ENCODE results near the gene FOXP1. TPM values are rescaled to one million over a fixed set of nuclear protein-coding genes. Genes with fewer than 3 reads are reported as not detected.

Gene FOXP1
- total RNA-seq, 1 donor from 2014 or later: 33.2 TPM

DNA sequence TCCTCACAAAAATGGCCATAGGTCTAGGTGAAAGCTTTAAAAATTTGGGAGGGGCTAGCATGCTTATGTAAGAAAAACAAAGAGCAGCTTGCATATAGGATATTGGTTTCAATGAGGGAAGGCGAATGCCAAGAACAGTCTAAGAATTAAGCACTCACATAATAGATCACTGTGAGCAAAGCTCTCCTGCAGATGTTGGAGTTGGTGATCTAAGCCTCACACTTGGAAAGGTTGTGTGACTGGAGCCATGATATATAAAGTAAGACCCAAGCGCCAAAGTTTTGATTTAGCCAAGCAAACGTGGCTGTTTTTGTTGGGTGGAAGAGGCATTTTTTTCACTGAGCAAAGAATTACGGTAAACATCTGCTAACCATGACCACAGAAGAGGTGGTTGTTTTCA, 237.5 kb downstream of the FOXP1 start:
- Histone ChIP-seq H3K36me3 (ENCODE audit: control insufficient read depth, insufficient read depth, low read length) (no peaks in the 10 kb centered on the region), H3K4me3 (ENCODE audit: low read depth, low read length) (no peak overlapping the region), H3K27me3 (ENCODE audit: control insufficient read depth, insufficient read depth, low read length) (no peaks in the 10 kb centered on the region)
- TF ChIP-seq, protein P1, sequence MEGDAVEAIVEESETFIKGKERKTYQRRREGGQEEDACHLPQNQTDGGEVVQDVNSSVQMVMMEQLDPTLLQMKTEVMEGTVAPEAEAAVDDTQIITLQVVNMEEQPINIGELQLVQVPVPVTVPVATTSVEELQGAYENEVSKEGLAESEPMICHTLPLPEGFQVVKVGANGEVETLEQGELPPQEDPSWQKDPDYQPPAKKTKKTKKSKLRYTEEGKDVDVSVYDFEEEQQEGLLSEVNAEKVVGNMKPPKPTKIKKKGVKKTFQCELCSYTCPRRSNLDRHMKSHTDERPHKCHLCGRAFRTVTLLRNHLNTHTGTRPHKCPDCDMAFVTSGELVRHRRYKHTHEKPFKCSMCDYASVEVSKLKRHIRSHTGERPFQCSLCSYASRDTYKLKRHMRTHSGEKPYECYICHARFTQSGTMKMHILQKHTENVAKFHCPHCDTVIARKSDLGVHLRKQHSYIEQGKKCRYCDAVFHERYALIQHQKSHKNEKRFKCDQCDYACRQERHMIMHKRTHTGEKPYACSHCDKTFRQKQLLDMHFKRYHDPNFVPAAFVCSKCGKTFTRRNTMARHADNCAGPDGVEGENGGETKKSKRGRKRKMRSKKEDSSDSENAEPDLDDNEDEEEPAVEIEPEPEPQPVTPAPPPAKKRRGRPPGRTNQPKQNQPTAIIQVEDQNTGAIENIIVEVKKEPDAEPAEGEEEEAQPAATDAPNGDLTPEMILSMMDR (IDR thresholded peaks at IDR 0.05; ENCODE audit: insufficient read depth, low read length, severe bottlenecking): no peak
- FAIRE-seq (no peak), DNase-seq (ENCODE audit: low read depth) (no peak)

- DNase-seq (ENCODE audit: low read depth) (no peak), FAIRE-seq (no peak)
- no peak overlapping the region for H3K4me3 ChIP-seq (ENCODE audit: low read depth, low read length)
- no peaks in the 10 kb centered on the region for H3K36me3 ChIP-seq (ENCODE audit: control insufficient read depth, insufficient read depth, low read length)
- TF ChIP-seq, protein P1 (IDR thresholded peaks at IDR 0.05; ENCODE audit: insufficient read depth, low read length, severe bottlenecking): no peak
- no peaks in the 10 kb centered on the region for H3K27me3 ChIP-seq (ENCODE audit: control insufficient read depth, insufficient read depth, low read length)
These were observed 238.0 kb downstream of the FOXP1 start for GRCh38 chr3:71345429-71346040.

DNA sequence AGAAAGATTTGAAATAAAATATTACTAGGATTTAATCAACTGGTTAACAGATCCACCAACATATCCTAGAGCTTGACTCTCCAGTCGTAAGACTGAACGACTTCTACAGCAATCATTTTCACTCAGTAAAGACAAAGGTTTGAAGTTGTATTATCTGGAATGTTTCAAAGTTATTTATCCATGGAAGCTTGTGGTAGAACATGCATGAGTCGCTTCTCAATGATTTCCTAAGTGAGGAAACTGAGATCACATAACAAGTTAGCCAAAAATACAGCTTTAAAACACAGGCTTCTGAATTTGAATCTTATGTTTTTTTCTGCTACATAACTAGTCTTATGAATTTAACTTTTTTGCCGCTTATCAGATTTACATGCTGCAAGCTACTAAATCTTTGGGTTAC, 241.8 kb downstream of the FOXP1 start:
- H3K36me3 ChIP-seq (ENCODE audit: control insufficient read depth, insufficient read depth, low read length): no peaks in the 10 kb centered on the region
- TF ChIP-seq, protein P1 (IDR thresholded peaks at IDR 0.05; ENCODE audit: insufficient read depth, low read length, severe bottlenecking): no peak
- no peak for FAIRE-seq

GRCh38 chr3:71339049-71339448, 244.5 kb downstream of the FOXP1 start:
- Histone ChIP-seq H3K36me3 (ENCODE audit: control insufficient read depth, insufficient read depth, low read length) (no peaks in the 10 kb centered on the region), H3K4me3 (ENCODE audit: low read depth, low read length) (no peak overlapping the region), H3K27me3 (ENCODE audit: control insufficient read depth, insufficient read depth, low read length) (no peaks in the 10 kb centered on the region)
- FAIRE-seq (no peak), DNase-seq (ENCODE audit: low read depth) (no peak)
- TF ChIP-seq, protein P1 (IDR thresholded peaks at IDR 0.05; ENCODE audit: insufficient read depth, low read length, severe bottlenecking): no peak

More for the DNA sequence above, 241.8 kb downstream of the FOXP1 start:
- H3K27me3 ChIP-seq (ENCODE audit: control insufficient read depth, insufficient read depth, low read length): no peaks in the 10 kb centered on the region
- DNase-seq (ENCODE audit: low read depth): peak; percentile 70
- no peak overlapping the region for H3K4me3 ChIP-seq (ENCODE audit: low read depth, low read length)

- Histone ChIP-seq H3K36me3 (ENCODE audit: control insufficient read depth, insufficient read depth, low read length) (no peaks in the 10 kb centered on the region), H3K27me3 (ENCODE audit: control insufficient read depth, insufficient read depth, low read length) (no peaks in the 10 kb centered on the region), H3K4me3 (ENCODE audit: low read depth, low read length) (no peak overlapping the region)
- no peak for DNase-seq (ENCODE audit: low read depth)
- TF ChIP-seq, protein P1 (IDR thresholded peaks at IDR 0.05; ENCODE audit: insufficient read depth, low read length, severe bottlenecking): no peak
- no peak for FAIRE-seq
These were observed 250.7 kb downstream of the FOXP1 start for GRCh38 chr3:71332813-71333212.

GRCh38 chr3:71330909-71331308, 252.6 kb downstream of the FOXP1 start:
- DNase-seq (ENCODE audit: low read depth) (no peak), FAIRE-seq (no peak)
- H3K27me3 ChIP-seq (ENCODE audit: control insufficient read depth, insufficient read depth, low read length): no peaks in the 10 kb centered on the region
- no peaks in the 10 kb centered on the region for H3K36me3 ChIP-seq (ENCODE audit: control insufficient read depth, insufficient read depth, low read length)
- TF ChIP-seq, protein P1 (IDR thresholded peaks at IDR 0.05; ENCODE audit: insufficient read depth, low read length, severe bottlenecking): no peak
- no peak overlapping the region for H3K4me3 ChIP-seq (ENCODE audit: low read depth, low read length)

Data from bronchial epithelial cell (primary cell).